H1 (cell line): Measurements from ENCODE around the gene ZNF429. TPM values are rescaled to one million over a fixed set of nuclear protein-coding genes. Genes with fewer than 3 reads are reported as not detected.

Experiments
- CTCF ChIA-PET: fragments of 300-600 bp; sonication (Branson Sonifier 250); formaldehyde crosslinking; loops from one replicate; lab custom pipeline; 2021; ENCODE audit not compliant: partially characterized antibody; lab: Charles Lee
- POLR2A ChIA-PET: fragments of 300-600 bp; sonication (Branson Sonifier 250); formaldehyde crosslinking; loops from one replicate; lab custom pipeline; 2021; ENCODE audit warnings: inconsistent platforms; ENCODE audit not compliant: partially characterized antibody; lab: Charles Lee
- DNase-seq, 2 experiments: peaks; one replicate each; pipeline versions ENCODE4 v3.0.0 to v3.0.0-alpha.2; 2010 to 2022; ENCODE audit warnings: low spot score in 2 of 2, low read depth in 1 of 2, mixed read lengths in 1 of 2
- FAIRE-seq: peaks from 2 replicates; lab custom pipeline; 2011; peaks lifted over from hg19 to GRCh38; lab: Jason Lieb, UNC
- H2AFZ ChIP-seq: 2 replicates; pipeline ENCODE4 v1.8.1; 2012; ENCODE audit warnings: low read length, inconsistent platforms
- H2AK5ac ChIP-seq: 2 replicates; pipeline ENCODE4 v1.6.1; 2013; ENCODE audit warnings: low read depth, low read length
- H2BK120ac ChIP-seq: replicated peaks from 2 replicates; pipeline ENCODE3; 2013; ENCODE audit warnings: low read depth, low read length, inconsistent platforms
- H2BK12ac ChIP-seq: 2 replicates; pipeline ENCODE4 v1.6.1; 2013; ENCODE audit warnings: low read depth, low read length
- H2BK15ac ChIP-seq: 2 replicates; pipeline ENCODE4 v1.6.1; 2013; ENCODE audit warnings: low read length
- H2BK20ac ChIP-seq: 2 replicates; pipeline ENCODE4 v1.6.1; 2013; ENCODE audit warnings: low read length
- H2BK5ac ChIP-seq: 2 replicates; pipeline ENCODE4 v1.6.1; 2013; ENCODE audit warnings: low read depth, low read length
- H3K14ac ChIP-seq: 2 replicates; pipeline ENCODE4 v1.6.1; 2013; ENCODE audit warnings: inconsistent platforms; ENCODE audit not compliant: insufficient read length
- H3K18ac ChIP-seq: 2 replicates; pipeline ENCODE4 v1.6.1; 2013; ENCODE audit warnings: low read length; ENCODE audit errors: extremely low read depth
- H3K23ac ChIP-seq: 2 replicates; pipeline ENCODE4 v1.6.1; 2013; ENCODE audit warnings: inconsistent platforms; ENCODE audit not compliant: insufficient read length
- H3K23me2 ChIP-seq: 2 replicates; pipeline ENCODE4 v1.6.1; 2013; ENCODE audit warnings: low read depth, low read length
- H3K27ac ChIP-seq: 2 replicates; pipeline ENCODE4 v1.6.1; 2011; ENCODE audit warnings: low read depth, low read length, inconsistent platforms
- H3K27me3 ChIP-seq, 4 experiments: replicated peaks in 1 of 4; 1 replicate in 1 of 4; 2 replicates in 3 of 4; pipeline versions ENCODE4 v1.6.1 to v1.8.1; 2011 to 2013; ENCODE audit warnings: low read length in 3 of 4, mild to moderate bottlenecking in 3 of 4, inconsistent platforms in 2 of 4, mixed read lengths in 2 of 4, moderate library complexity in 1 of 4; ENCODE audit not compliant: control insufficient read depth in 3 of 4, insufficient read depth in 3 of 4; ENCODE audit errors: extremely low read depth in 1 of 4
- H3K36me3 ChIP-seq, 4 experiments: 2 replicates each; pipeline versions ENCODE4 v1.6.1 to v1.8.1; 2011 to 2013; ENCODE audit warnings: mild to moderate bottlenecking in 4 of 4, low read length in 3 of 4, moderate library complexity in 2 of 4, control low read depth in 1 of 4, inconsistent platforms in 1 of 4; ENCODE audit not compliant: insufficient read depth in 4 of 4, control insufficient read depth in 2 of 4
- H3K4ac ChIP-seq: replicated peaks from 2 replicates; pipeline ENCODE3; 2013; ENCODE audit warnings: low read length, low read depth, mixed read lengths, inconsistent platforms; ENCODE audit not compliant: insufficient read length
- H3K4me1 ChIP-seq, 4 experiments: replicated peaks in 1 of 4; 1 replicate in 1 of 4; 2 replicates in 3 of 4; pipeline versions ENCODE4 v1.6.1 to v1.8.1; 2011 to 2013; ENCODE audit warnings: low read length in 3 of 4, inconsistent platforms in 2 of 4, mixed read lengths in 1 of 4; ENCODE audit not compliant: insufficient read depth in 4 of 4, control insufficient read depth in 3 of 4
- H3K4me2 ChIP-seq, 2 experiments: 2 replicates each; pipeline versions ENCODE4 v1.6.1 to v1.8.1; 2011 to 2013; ENCODE audit warnings: low read depth in 2 of 2, low read length in 2 of 2, control low read depth in 1 of 2, inconsistent platforms in 1 of 2, mild to moderate bottlenecking in 1 of 2; ENCODE audit not compliant: insufficient read depth in 1 of 2
- H3K4me3 ChIP-seq, 4 experiments: fragments of 200-600, 300-600 bp in 1 of 4; sonication (generic), shearing (Covaris generic), sonication (Bioruptor Twin) in 1 of 4; 2 replicates each; pipeline versions ENCODE4 v1.5.1 to v1.8.1; 2011 to 2016; ENCODE audit warnings: low read length in 4 of 4, low read depth in 3 of 4, control low read depth in 2 of 4, inconsistent platforms in 2 of 4, mild to moderate bottlenecking in 2 of 4, mixed read lengths in 1 of 4, moderate library complexity in 1 of 4; ENCODE audit not compliant: insufficient read depth in 2 of 4; ENCODE audit errors: extremely low read depth in 1 of 4
- H3K56ac ChIP-seq: replicated peaks from 2 replicates; pipeline ENCODE3; 2013; ENCODE audit warnings: low read depth, mild to moderate bottlenecking, mixed read lengths, low read length, inconsistent platforms; ENCODE audit not compliant: insufficient read length
- H3K79me1 ChIP-seq: 2 replicates; pipeline ENCODE4 v1.6.1; 2013; ENCODE audit warnings: low read depth, low read length, control low read depth
- H3K79me2 ChIP-seq, 2 experiments: 2 replicates each; pipeline versions ENCODE4 v1.6.1 to v1.8.1; 2012 to 2013; ENCODE audit warnings: low read length in 2 of 2, mild to moderate bottlenecking in 2 of 2, inconsistent platforms in 1 of 2; ENCODE audit not compliant: insufficient read depth in 2 of 2, control insufficient read depth in 1 of 2
- H3K9ac ChIP-seq, 4 experiments: replicated peaks in 1 of 4; 1 replicate in 1 of 4; 2 replicates in 3 of 4; pipeline versions ENCODE4 v1.6.1 to v1.8.1; 2011 to 2013; ENCODE audit warnings: low read depth in 3 of 4, low read length in 3 of 4, control low read depth in 2 of 4, mild to moderate bottlenecking in 2 of 4, moderate library complexity in 2 of 4, inconsistent platforms in 1 of 4; ENCODE audit errors: extremely low read depth in 1 of 4
- H3K9me3 ChIP-seq, 2 experiments: 2 replicates each; pipeline versions ENCODE4 v1.6.1 to v1.8.1; 2012 to 2013; ENCODE audit warnings: mild to moderate bottlenecking in 2 of 2, moderate library complexity in 2 of 2, control low read depth in 1 of 2, inconsistent platforms in 1 of 2, low read depth in 1 of 2, low read length in 1 of 2, mixed read lengths in 1 of 2; ENCODE audit not compliant: insufficient read depth in 2 of 2
- H4K20me1 ChIP-seq, 2 experiments: replicated peaks in 1 of 2; 2 replicates each; pipeline versions ENCODE3 to v1.8.1; 2011 to 2013; ENCODE audit warnings: inconsistent platforms in 2 of 2, low read length in 2 of 2, mild to moderate bottlenecking in 1 of 2; ENCODE audit not compliant: insufficient read depth in 2 of 2, control insufficient read depth in 1 of 2
- H4K5ac ChIP-seq: 2 replicates; pipeline ENCODE4 v1.6.1; 2013; ENCODE audit warnings: low read length, low read depth, mixed read lengths, inconsistent platforms; ENCODE audit not compliant: insufficient read length
- H4K8ac ChIP-seq: 2 replicates; pipeline ENCODE4 v1.8.0; 2013; ENCODE audit warnings: mild to moderate bottlenecking, moderate library complexity, low read length, inconsistent platforms; ENCODE audit not compliant: insufficient read depth; ENCODE audit errors: extremely low read depth
- H4K91ac ChIP-seq: replicated peaks from 2 replicates; pipeline ENCODE3; 2013; ENCODE audit warnings: low read length, mixed read lengths, inconsistent platforms; ENCODE audit not compliant: insufficient read length
- BCL11A ChIP-seq, 2 experiments: IDR thresholded peaks; one replicate each; pipeline ENCODE4 v1.6.1; 2011; ENCODE audit warnings: low read depth in 2 of 2, low read length in 2 of 2, mild to moderate bottlenecking in 2 of 2
- CBX5 ChIP-seq: fragments of 300-800, 300-1000 bp; sonication (generic); IDR thresholded peaks from 2 replicates; pipeline ENCODE4 v1.7.1; 2016; ENCODE audit warnings: antibody characterized with exemption, low read length, low read depth
- CHD1 ChIP-seq: IDR thresholded peaks from 2 replicates; pipeline ENCODE4 v1.6.1; 2012; ENCODE audit warnings: low read depth, low read length, improper control_type of control experiment
- CREB1 ChIP-seq: IDR thresholded peaks from 2 replicates; pipeline ENCODE4 v1.6.1; 2012; ENCODE audit warnings: inconsistent platforms
- EGR1 ChIP-seq: IDR thresholded peaks from 2 replicates; pipeline ENCODE4 v1.6.1; 2011; ENCODE audit warnings: low read depth, low read length, borderline replicate concordance
- EP300 ChIP-seq, 2 experiments: IDR thresholded peaks; 1 replicate in 1 of 2; 2 replicates in 1 of 2; pipeline ENCODE4 v1.6.1; 2011 to 2012; ENCODE audit warnings: low read depth in 2 of 2, low read length in 2 of 2, mild to moderate bottlenecking in 2 of 2, borderline replicate concordance in 1 of 2, inconsistent platforms in 1 of 2, moderate library complexity in 1 of 2
- GTF2F1 ChIP-seq: IDR thresholded peaks from 2 replicates; pipeline ENCODE4 v1.6.1; 2012; ENCODE audit warnings: low read depth, low read length, improper control_type of control experiment, borderline replicate concordance
- HDAC2 ChIP-seq, 2 experiments: fragments of 300-600 bp in 1 of 2; sonication (generic) in 1 of 2; IDR thresholded peaks; 2 replicates each; pipeline ENCODE4 v1.6.1; 2011 to 2012; ENCODE audit warnings: low read depth in 2 of 2, low read length in 2 of 2, mild to moderate bottlenecking in 2 of 2, moderate library complexity in 2 of 2, borderline replicate concordance in 1 of 2, inconsistent platforms in 1 of 2
- KDM5A ChIP-seq: fragments of 200-600 bp; IDR thresholded peaks from 2 replicates; pipeline ENCODE4 v1.7.1; 2012; ENCODE audit warnings: mild to moderate bottlenecking, low read length, inconsistent platforms, mixed read lengths
- MAFK ChIP-seq: IDR thresholded peaks from 2 replicates; pipeline ENCODE4 v1.6.1; 2012; ENCODE audit warnings: low read depth, mild to moderate bottlenecking, improper control_type of control experiment, low read length
- PHF8 ChIP-seq: fragments of 200-600 bp; sonication (generic); conservative IDR thresholded peaks from 2 replicates; pipeline ENCODE4 v1.7.1; 2012; ENCODE audit warnings: low read depth, mild to moderate bottlenecking, inconsistent platforms, low read length, moderate library complexity
- RNF2 ChIP-seq: fragments of 200-900, 300-1000 bp; sonication (generic); IDR thresholded peaks from 2 replicates; pipeline ENCODE4 v1.7.1; 2016; ENCODE audit warnings: borderline replicate concordance, low read depth, mild to moderate bottlenecking, antibody characterized with exemption, low read length; ENCODE audit not compliant: poor library complexity, severe bottlenecking; ENCODE audit errors: missing control alignments
- SUZ12 ChIP-seq: fragments of 200-600 bp; sonication (generic); IDR thresholded peaks from 2 replicates; pipeline ENCODE4 v1.6.1; 2012; ENCODE audit warnings: mild to moderate bottlenecking, inconsistent platforms, low read length, moderate library complexity, mixed read lengths
- TCF12 ChIP-seq: IDR thresholded peaks from 2 replicates; pipeline ENCODE4 v1.6.1; 2011; ENCODE audit warnings: low read depth, mild to moderate bottlenecking, low read length
- WGBS, 2 experiments: shearing (Covaris generic) in 1 of 2; methylation state at CpG; one replicate each; pipeline versions ENCODE4 v1.1.6 to v1.1.7; 2013 to 2015; ENCODE audit warnings: low lambda C conversion rate in 2 of 2, mixed read lengths in 2 of 2, inconsistent platforms in 1 of 2, low coverage in 1 of 2, missing lambda C conversion rate in 1 of 2; ENCODE audit not compliant: insufficient replicate concordance in 2 of 2, insufficient coverage in 1 of 2, insufficient read length in 1 of 2; ENCODE audit errors: extremely low coverage in 1 of 2, missing lambda C conversion rate in 1 of 2; 5-methylcytosine and 5-hydroxymethylcytosine counted together
- polyA plus RNA-seq, 7 experiments: library from polyadenylated mRNA; depleted of rRNA in 3 of 7; stranded (reverse) in 5 of 7; unstranded in 2 of 7; fragments of >200 nt in 5 of 7; fragments of 200-250 nt in 2 of 7; gene quantifications; 1 replicate in 5 of 7; 2 replicates in 1 of 7; 4 replicates in 1 of 7; pipeline versions ENCODE4 v1.2.1 to v1.2.3, GENCODE V29; 2011 to 2013; ENCODE audit warnings: missing spikeins in 2 of 7, mixed read lengths in 2 of 7
- total RNA-seq: library from RNA; stranded (reverse); fragmentation: NEBNext Ultra II Directional; extraction: Animal tissue kit (Norgen Biotek cat#: 25700); gene quantifications from 2 replicates; pipeline ENCODE4 v1.2.1, GENCODE V29; 2021

ZNF429 gene
- total and polyA plus RNA-seq, 2 of the 8 experiments (the other 6 are each of a cell fraction or from before 2014, with no cell fraction given) = 10.9 to 15.0 TPM

DNA sequence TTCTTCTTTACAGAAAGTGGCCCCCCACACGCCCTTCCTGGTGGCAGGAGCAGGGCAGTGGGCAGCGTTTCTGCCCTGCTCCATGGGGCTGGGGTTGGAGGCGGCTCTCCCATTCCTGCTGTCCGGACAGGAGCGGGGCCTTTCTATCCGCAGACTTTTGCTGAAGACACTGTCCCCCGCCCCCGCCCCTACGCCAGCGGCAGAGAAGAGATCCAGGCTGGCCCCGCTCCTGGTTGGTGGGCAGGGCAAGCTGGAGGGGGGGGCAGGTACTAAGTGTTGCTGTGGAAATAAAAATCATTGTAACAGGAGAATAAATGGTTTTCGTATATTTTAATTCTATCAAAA, 81.7 kb downstream of the ZNF429 start:
- Histone ChIP-seq H2AFZ (peak overlapping the region; percentile 88), H3K14ac (no peak overlapping the region), H3K4me3 (peak overlapping the region; percentile 46 to 74 (median 54))

More for the DNA sequence above, 81.7 kb downstream of the ZNF429 start:
- Histone ChIP-seq H2BK20ac (no peak overlapping the region), H3K4ac (no peak overlapping the region), H2AK5ac (no peak overlapping the region), H3K56ac (no peak overlapping the region), H3K27me3 (peaks cover 0 to 18% (median 10%) of the 10 kb centered on the region in 4 experiments; a peak in 6 of 7 replicates), H3K23me2 (peaks cover 7% of the 10 kb centered on the region; the same call in 1 of the 2 replicates), H2BK5ac (no peak overlapping the region), H2BK15ac (no peak overlapping the region), H3K9me3 (no peaks in the 10 kb centered on the region), H3K36me3 (0 out of 8 replicates have a peak, but pooled peaks cover 0 to 5% (median 0%) of the 10 kb centered on the region in 4 experiments), H3K79me1 (no peaks in the 10 kb centered on the region), H3K9ac (no peak overlapping the region), H2BK120ac (peak overlapping the region; percentile 2), H3K18ac (peak overlapping the region; percentile 84), H2BK12ac (no peak overlapping the region), H3K4me1 (peaks cover 0 to 14% (median 6%) of the 10 kb centered on the region in 4 experiments; a peak in 6 of 7 replicates), H3K23ac (no peak overlapping the region), H3K4me2 (peak overlapping the region; percentile 68 to 86), H3K79me2 (0 out of 4 replicates have a peak, but pooled peaks cover 0 to 4% of the 10 kb centered on the region in 2 experiments), H3K27ac (no peak overlapping the region), H4K91ac (no peak overlapping the region), H4K8ac (peak overlapping the region; percentile 62)
- WGBS, 2 experiments = 54% methylated on average over 12 of the region's 12 CpGs; no CpG with 5 or more reads in 1 of the 2 experiments
- ChIA-PET CTCF (no interaction called here), POLR2A (interaction anchor here (0.9 to 1.8 kb wide), 4 partner anchors 11 to 251 kb away, joined by 3 to 5 read pairs (median 4); partner anchors contain the start of gene ZNF429)
- DNase-seq (no peak), FAIRE-seq (no peak)
- TF ChIP-seq RNF2 (no peak), BCL11A (IDR thresholded peaks at IDR 0.05; ENCODE audit: low read depth in 2 of 2, low read length in 2 of 2) (no peak), HDAC2 (IDR thresholded peaks at IDR 0.05; ENCODE audit: borderline replicate concordance in 1 of 2, low read depth in 2 of 2, low read length in 2 of 2) (no peak), TCF12 (no peak), KDM5A (no peak), EGR1 (no peak), PHF8 (no peak), CREB1 (no peak), GTF2F1 (no peak), MAFK (no peak), EP300 (IDR thresholded peaks at IDR 0.05; ENCODE audit: borderline replicate concordance in 1 of 2, low read depth in 2 of 2, low read length in 2 of 2) (no peak), CHD1 (no peak), CBX5 (no peak), SUZ12 (no peak)
- TF ChIP-seq, all 59 proteins: peak for 0
- Histone ChIP-seq H4K5ac (peak overlapping the region; percentile 27), H4K20me1 (no peaks in the 10 kb centered on the region)
